OCI-LY3 (cell line): ENCODE data around the gene DCAF10.

ENCODE experiments used
- H2AFZ ChIP-seq: fragments of 200-600, 300-600 bp; shearing (Covaris generic); 2 replicates; pipeline ENCODE4 v1.6.0; 2014; ENCODE audit warnings: antibody characterized with exemption, low read depth, low read length
- H3K27ac ChIP-seq: fragments of 200-600, 300-600 bp; sonication (generic); 2 replicates; pipeline ENCODE4 v1.5.1; 2014; ENCODE audit warnings: mild to moderate bottlenecking, low read length, moderate library complexity, mixed read lengths
- H3K27me3 ChIP-seq: fragments of 200-600, 300-600 bp; sonication (generic); 2 replicates; pipeline ENCODE4 v1.6.1; 2014; ENCODE audit warnings: low read depth, low read length, mixed read lengths
- H3K36me3 ChIP-seq: fragments of 200-600, 300-600 bp; sonication (generic); replicated peaks from 2 replicates; pipeline ENCODE3; 2014; ENCODE audit warnings: low read depth, low read length, mixed read lengths
- H3K4me1 ChIP-seq: fragments of 300-600, 200-600 bp; sonication (generic); 2 replicates; pipeline ENCODE4 v1.6.1; 2014; ENCODE audit warnings: low read length, mixed read lengths
- H3K4me2 ChIP-seq: fragments of 200-600, 300-600 bp; sonication (generic); 2 replicates; pipeline ENCODE4 v1.6.1; 2014; ENCODE audit warnings: low read length, mixed read lengths
- H3K4me3 ChIP-seq: fragments of 300-600, 200-600 bp; sonication (generic); 2 replicates; pipeline ENCODE4 v1.5.1; 2014; ENCODE audit warnings: antibody characterized with exemption, mild to moderate bottlenecking, low read length, moderate library complexity
- H3K79me2 ChIP-seq: fragments of 300-600, 200-600 bp; shearing (Covaris generic); 2 replicates; pipeline ENCODE4 v1.6.1; 2014; ENCODE audit warnings: mild to moderate bottlenecking, low read length, mixed read lengths
- H3K9ac ChIP-seq: fragments of 300-600, 200-600 bp; shearing (Covaris generic); 2 replicates; pipeline ENCODE4 v1.6.0; 2014; ENCODE audit warnings: mild to moderate bottlenecking, low read length, moderate library complexity
- H3K9me3 ChIP-seq: fragments of 200-600, 300-600 bp; shearing (Covaris generic); 2 replicates; pipeline ENCODE4 v1.6.1; 2014; ENCODE audit warnings: low read length, mixed read lengths; ENCODE audit not compliant: insufficient read depth
- H4K20me1 ChIP-seq: fragments of 200-600, 300-600 bp; sonication (generic); 2 replicates; pipeline ENCODE4 v1.6.1; 2016; ENCODE audit warnings: low read length, mixed read lengths; ENCODE audit not compliant: insufficient read depth
- CTCF ChIP-seq: fragments of 200-600, 300-600 bp; sonication (generic); IDR thresholded peaks from 2 replicates; pipeline ENCODE4 v1.5.1; 2014; ENCODE audit warnings: antibody characterized with exemption, low read length, low read depth
- EZH2phosphoT487 ChIP-seq: fragments of 200-600 bp; shearing (Covaris generic); IDR thresholded peaks from 2 replicates; pipeline ENCODE4 v1.6.1; 2018; ENCODE audit warnings: antibody characterized with exemption, mixed run types, low read depth

The DCAF10 gene

DNA sequence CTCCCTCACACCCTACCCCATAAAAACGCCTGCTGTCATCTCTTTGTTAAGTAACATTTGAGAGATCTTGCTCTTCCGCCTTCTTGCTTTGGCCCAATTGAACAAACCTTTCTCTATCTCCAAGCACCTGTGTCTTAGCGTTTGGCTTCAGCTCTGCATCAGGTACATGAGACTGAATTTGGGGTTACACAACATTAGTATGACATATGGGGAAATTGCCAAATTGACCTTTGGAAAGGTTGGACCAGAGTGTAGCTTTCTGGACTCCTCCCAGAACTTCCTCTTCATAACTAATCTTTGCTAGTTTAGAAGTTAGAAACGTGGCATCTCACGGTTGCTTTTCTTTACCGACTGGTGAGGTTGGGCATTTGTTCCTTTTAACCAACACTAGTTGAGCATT is 12.3 kb upstream of the DCAF10 start:
- no peaks in the 10 kb centered on the region for H3K9me3 ChIP-seq
- H3K27ac ChIP-seq: no peak overlapping the region
- peaks cover 11% of the 10 kb centered on the region for H3K4me1 ChIP-seq
- H3K4me3 ChIP-seq: no peak overlapping the region
- no peak overlapping the region for H3K9ac ChIP-seq
- no peak overlapping the region for H2AFZ ChIP-seq
- H3K27me3 ChIP-seq: no peaks in the 10 kb centered on the region
- TF ChIP-seq EZH2phosphoT487 (no peak), CTCF (no peak)
- H4K20me1 ChIP-seq: no peaks in the 10 kb centered on the region
- no peak overlapping the region for H3K4me2 ChIP-seq
- H3K79me2 ChIP-seq: peaks cover 25% of the 10 kb centered on the region
- H3K36me3 ChIP-seq: peaks cover 1% of the 10 kb centered on the region

DNA sequence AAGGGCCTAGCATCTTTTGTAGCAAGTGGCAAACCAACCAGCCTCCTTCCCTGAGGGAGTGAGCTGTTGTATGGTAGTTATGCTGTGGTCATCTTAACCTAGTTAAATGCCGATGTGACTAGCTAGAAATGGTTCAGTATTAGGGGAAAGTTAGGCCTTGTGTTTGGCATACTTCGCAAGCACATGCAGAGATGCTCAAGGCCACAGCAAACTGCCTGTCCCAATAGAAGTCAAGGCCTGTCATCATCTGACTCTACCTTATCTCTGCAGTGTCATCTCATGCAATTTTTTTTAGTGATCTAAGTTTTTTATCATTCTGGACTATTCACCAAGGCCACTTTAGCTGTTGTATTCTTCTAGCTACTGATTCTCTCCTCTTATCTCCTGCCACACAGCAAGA is 10.5 kb upstream of the DCAF10 start:
- Histone ChIP-seq H3K4me1 (peaks cover 4% of the 10 kb centered on the region; the same call in 1 of the 2 replicates), H3K4me2 (no peak overlapping the region)
- TF ChIP-seq CTCF (no peak), EZH2phosphoT487 (no peak)

GRCh38 chr9:37792122-37792521 is 8.5 kb upstream of the DCAF10 start:
- no peak for TF ChIP-seq CTCF
- H3K9me3 ChIP-seq: no peaks in the 10 kb centered on the region
- H4K20me1 ChIP-seq: no peaks in the 10 kb centered on the region
- H2AFZ ChIP-seq: no peak overlapping the region
- no peaks in the 10 kb centered on the region for H3K27me3 ChIP-seq
- H3K4me3 ChIP-seq: no peak overlapping the region
- no peak overlapping the region for H3K27ac ChIP-seq
- H3K79me2 ChIP-seq: no peaks in the 10 kb centered on the region
- no peaks in the 10 kb centered on the region for H3K36me3 ChIP-seq
- H3K9ac ChIP-seq: no peak overlapping the region
- H3K4me2 ChIP-seq: no peak overlapping the region
- H3K4me1 ChIP-seq: no peaks in the 10 kb centered on the region

More for the DNA sequence above, 10.5 kb upstream of the DCAF10 start:
- H3K79me2 ChIP-seq: peaks cover 7% of the 10 kb centered on the region
- H3K4me3 ChIP-seq: no peak overlapping the region
- no peak overlapping the region for H3K27ac ChIP-seq
- H3K36me3 ChIP-seq: no peaks in the 10 kb centered on the region
- no peaks in the 10 kb centered on the region for H3K9me3 ChIP-seq
- no peaks in the 10 kb centered on the region for H3K27me3 ChIP-seq
- no peak overlapping the region for H3K9ac ChIP-seq
- H2AFZ ChIP-seq: no peak overlapping the region
- no peaks in the 10 kb centered on the region for H4K20me1 ChIP-seq

DNA sequence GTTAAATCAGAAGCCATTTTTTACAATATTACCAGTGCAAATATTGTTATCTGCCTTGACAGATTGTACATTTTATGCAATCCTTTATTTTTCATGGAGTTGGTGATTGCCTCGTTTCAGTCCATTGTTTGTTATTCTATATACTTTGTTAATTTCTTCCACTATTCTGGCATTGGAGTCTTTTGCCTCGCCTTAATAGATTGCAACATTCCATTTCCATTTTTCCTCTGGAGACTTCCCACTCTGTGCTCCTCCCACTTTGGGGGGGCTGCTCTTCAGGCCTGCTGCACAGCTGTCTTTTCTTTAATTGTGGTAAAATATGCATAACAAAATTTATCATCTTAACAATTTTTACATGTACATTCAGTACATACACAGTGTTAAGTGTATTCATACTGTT is 4.4 kb upstream of the DCAF10 start:
- H2AFZ ChIP-seq: no peak overlapping the region
- H3K27ac ChIP-seq: no peak overlapping the region
- no peak overlapping the region for H3K4me3 ChIP-seq
- H3K9me3 ChIP-seq: no peaks in the 10 kb centered on the region
- no peaks in the 10 kb centered on the region for H3K27me3 ChIP-seq
- H3K9ac ChIP-seq: no peak overlapping the region
- no peak for TF ChIP-seq EZH2phosphoT487
- TF ChIP-seq CTCF: no peak
- H3K4me2 ChIP-seq: no peak overlapping the region
- no peaks in the 10 kb centered on the region for H3K36me3 ChIP-seq
- H4K20me1 ChIP-seq: no peaks in the 10 kb centered on the region
- peaks cover 5% of the 10 kb centered on the region for H3K79me2 ChIP-seq
- H3K4me1 ChIP-seq: 0 out of 2 replicates have a peak, but pooled peaks cover 6% of the 10 kb centered on the region
